Panc1 (cell line): ENCODE results near the gene RER1. TPM values are rescaled to one million over a fixed set of nuclear protein-coding genes. Genes with fewer than 3 reads are reported as not detected.

Experiments used
- ATAC-seq: fragments of 200-7000 bp; cut with Tn5 transposase; 2 replicates; pipeline ENCODE4 v1.9.1; 2020; ENCODE audit warnings: mild to moderate bottlenecking, moderate library complexity
- BruUV-seq: library from RNA; stranded (reverse); fragments of 400-500 nt; replicated peaks from 2 replicates; lab custom pipeline; 2021; lab: Mats Ljungman, UMichigan
- CTCF ChIA-PET: fragments of 300-600 bp; sonication (Branson Sonifier 250); formaldehyde crosslinking; loops from one replicate; lab custom pipeline; 2022; ENCODE audit warnings: antibody characterized with exemption; lab: Charles Lee
- POLR2A ChIA-PET: fragments of 300-600 bp; sonication (Branson Sonifier 250); formaldehyde crosslinking; loops from one replicate; lab custom pipeline; 2022; ENCODE audit warnings: antibody characterized with exemption; lab: Charles Lee
- DNase-seq: peaks from one replicate; pipeline ENCODE4 v3.0.0-alpha.2; 2010; ENCODE audit warnings: low read depth, low spot score
- H3K27ac ChIP-seq: 2 replicates; pipeline ENCODE4 v1.5.1; 2011; ENCODE audit warnings: mild to moderate bottlenecking, low read length, inconsistent platforms
- H3K27me3 ChIP-seq: fragments of 200-500 bp; sonication (Bioruptor generic); 2 replicates; pipeline ENCODE4 v1.6.0; 2014; ENCODE audit warnings: low read length, inconsistent platforms; ENCODE audit not compliant: control insufficient read depth, insufficient read depth
- H3K36me3 ChIP-seq: fragments of 200-500 bp; sonication (Bioruptor generic); 2 replicates; pipeline ENCODE4 v1.5.1; 2014; ENCODE audit warnings: inconsistent platforms, mild to moderate bottlenecking, low read length, moderate library complexity; ENCODE audit not compliant: control insufficient read depth, insufficient read depth
- H3K4me1 ChIP-seq: 2 replicates; pipeline ENCODE4 v1.5.1; 2011; ENCODE audit warnings: inconsistent platforms, mild to moderate bottlenecking, low read length, moderate library complexity; ENCODE audit not compliant: control insufficient read depth, insufficient read depth
- H3K4me3 ChIP-seq, 2 experiments: 2 replicates each; pipeline ENCODE4 v1.5.1; 2011 to 2012; ENCODE audit warnings: low read depth in 2 of 2, low read length in 2 of 2, mild to moderate bottlenecking in 2 of 2, inconsistent platforms in 1 of 2, moderate library complexity in 1 of 2
- H3K9me3 ChIP-seq: fragments of 200-500 bp; sonication (Bioruptor generic); 2 replicates; pipeline ENCODE4 v1.5.1; 2014; ENCODE audit warnings: low read depth, mild to moderate bottlenecking, inconsistent platforms, low read length, moderate library complexity; ENCODE audit not compliant: control insufficient read depth, insufficient read depth
- POLR2AphosphoS5 ChIP-seq: IDR thresholded peaks from 2 replicates; pipeline ENCODE4 v1.6.1; 2012; ENCODE audit warnings: mild to moderate bottlenecking, low read depth, low read length, moderate library complexity
- SIN3A ChIP-seq: IDR thresholded peaks from 2 replicates; pipeline ENCODE4 v1.6.1; 2012; ENCODE audit warnings: low read depth, mild to moderate bottlenecking, low read length, moderate library complexity, borderline replicate concordance; ENCODE audit not compliant: insufficient read depth
- TCF7L2 ChIP-seq: IDR thresholded peaks from 2 replicates; pipeline ENCODE4 v1.6.1; 2011; ENCODE audit warnings: mild to moderate bottlenecking, low read depth, low read length, inconsistent platforms
- in situ Hi-C: cut with HindIII; loops from 2 replicates; pipeline ENCODE4 v1.10.0; 2016; ENCODE audit warnings: low sequenced_read_pairs, low pct_unique_long_range_greater_than_20kb
- intact Hi-C: fragments of 100-400 bp; cut with micrococcal nuclease; formaldehyde crosslinking; loops from one replicate; pipeline ENCODE4 v1.10.0; 2022; ENCODE audit not compliant: unreplicated experiment
- total RNA-seq: library from RNA; stranded (reverse); gene quantifications from one replicate; pipeline ENCODE4 v1.2.1, GENCODE V29; 2021; ENCODE audit not compliant: unreplicated experiment
- TF ChIP-seq, protein P1 (sequence below): fragments of 450-650 bp; IDR thresholded peaks from 2 replicates; pipeline ENCODE4 v1.5.1; 2017; ENCODE audit warnings: mild to moderate bottlenecking
- TF ChIP-seq, protein P2 (sequence below), 2 experiments: IDR thresholded peaks; 2 replicates each; pipeline ENCODE4 v1.6.1; 2011 to 2012; ENCODE audit warnings: low read depth in 2 of 2, control low read depth in 1 of 2, low read length in 1 of 2, mild to moderate bottlenecking in 1 of 2, moderate library complexity in 1 of 2; ENCODE audit not compliant: insufficient read depth in 1 of 2

The RER1 gene
- total RNA-seq, 1 experiment from 2014 or later, result 235 TPM

DNA sequence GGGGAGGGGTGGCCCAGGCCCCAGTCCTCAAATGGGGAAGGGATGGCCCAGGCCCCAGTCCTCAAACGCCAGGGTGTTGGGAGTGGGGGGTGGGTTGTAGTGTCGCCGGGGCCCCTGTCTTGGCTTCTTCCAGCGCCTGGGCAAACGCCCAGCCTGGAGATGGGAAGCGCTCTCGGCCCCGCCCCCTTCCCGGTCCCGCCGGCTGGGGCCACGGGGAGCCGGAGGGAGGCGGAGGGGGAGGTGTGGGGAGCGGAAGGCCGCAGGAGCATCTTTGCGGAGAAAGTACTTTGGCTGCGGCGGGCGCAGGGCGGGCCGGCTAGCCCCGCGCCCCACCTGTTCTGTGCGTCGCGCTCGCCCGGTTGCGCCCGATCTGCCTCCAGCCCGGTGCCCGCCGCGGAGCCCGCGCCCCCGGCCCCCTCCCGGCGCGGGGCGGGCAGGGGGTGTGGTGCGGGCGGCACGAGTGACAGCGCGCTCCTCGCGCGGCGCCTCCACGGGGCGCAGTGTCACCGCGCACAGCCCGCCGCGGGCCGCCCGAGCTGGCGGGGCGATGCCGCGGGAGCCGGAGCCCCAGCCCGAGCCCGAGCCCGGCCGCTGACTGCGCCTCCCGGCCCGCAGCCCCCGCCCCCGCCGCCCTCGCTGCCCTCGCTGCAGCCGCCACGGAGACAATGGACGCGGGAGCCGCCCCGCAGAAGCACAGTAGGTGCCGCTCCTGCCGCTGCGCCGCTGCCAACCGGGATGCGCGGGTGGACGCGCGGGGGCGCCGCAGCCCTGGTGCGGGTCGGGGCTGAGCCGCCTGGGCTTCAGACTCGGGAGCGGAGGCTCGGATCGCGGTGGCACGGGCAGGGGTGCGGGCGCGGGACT lies 51.9 kb downstream of the RER1 start:
- no peaks in the 10 kb centered on the region for H3K36me3 ChIP-seq
- intact Hi-C loops, result no loop called here
- TF ChIP-seq, protein P1, sequence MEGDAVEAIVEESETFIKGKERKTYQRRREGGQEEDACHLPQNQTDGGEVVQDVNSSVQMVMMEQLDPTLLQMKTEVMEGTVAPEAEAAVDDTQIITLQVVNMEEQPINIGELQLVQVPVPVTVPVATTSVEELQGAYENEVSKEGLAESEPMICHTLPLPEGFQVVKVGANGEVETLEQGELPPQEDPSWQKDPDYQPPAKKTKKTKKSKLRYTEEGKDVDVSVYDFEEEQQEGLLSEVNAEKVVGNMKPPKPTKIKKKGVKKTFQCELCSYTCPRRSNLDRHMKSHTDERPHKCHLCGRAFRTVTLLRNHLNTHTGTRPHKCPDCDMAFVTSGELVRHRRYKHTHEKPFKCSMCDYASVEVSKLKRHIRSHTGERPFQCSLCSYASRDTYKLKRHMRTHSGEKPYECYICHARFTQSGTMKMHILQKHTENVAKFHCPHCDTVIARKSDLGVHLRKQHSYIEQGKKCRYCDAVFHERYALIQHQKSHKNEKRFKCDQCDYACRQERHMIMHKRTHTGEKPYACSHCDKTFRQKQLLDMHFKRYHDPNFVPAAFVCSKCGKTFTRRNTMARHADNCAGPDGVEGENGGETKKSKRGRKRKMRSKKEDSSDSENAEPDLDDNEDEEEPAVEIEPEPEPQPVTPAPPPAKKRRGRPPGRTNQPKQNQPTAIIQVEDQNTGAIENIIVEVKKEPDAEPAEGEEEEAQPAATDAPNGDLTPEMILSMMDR, result peak; percentile 88; the same call in 1 of the 2 replicates
- TF ChIP-seq POLR2AphosphoS5, result no peak
- TF ChIP-seq, protein P2, sequence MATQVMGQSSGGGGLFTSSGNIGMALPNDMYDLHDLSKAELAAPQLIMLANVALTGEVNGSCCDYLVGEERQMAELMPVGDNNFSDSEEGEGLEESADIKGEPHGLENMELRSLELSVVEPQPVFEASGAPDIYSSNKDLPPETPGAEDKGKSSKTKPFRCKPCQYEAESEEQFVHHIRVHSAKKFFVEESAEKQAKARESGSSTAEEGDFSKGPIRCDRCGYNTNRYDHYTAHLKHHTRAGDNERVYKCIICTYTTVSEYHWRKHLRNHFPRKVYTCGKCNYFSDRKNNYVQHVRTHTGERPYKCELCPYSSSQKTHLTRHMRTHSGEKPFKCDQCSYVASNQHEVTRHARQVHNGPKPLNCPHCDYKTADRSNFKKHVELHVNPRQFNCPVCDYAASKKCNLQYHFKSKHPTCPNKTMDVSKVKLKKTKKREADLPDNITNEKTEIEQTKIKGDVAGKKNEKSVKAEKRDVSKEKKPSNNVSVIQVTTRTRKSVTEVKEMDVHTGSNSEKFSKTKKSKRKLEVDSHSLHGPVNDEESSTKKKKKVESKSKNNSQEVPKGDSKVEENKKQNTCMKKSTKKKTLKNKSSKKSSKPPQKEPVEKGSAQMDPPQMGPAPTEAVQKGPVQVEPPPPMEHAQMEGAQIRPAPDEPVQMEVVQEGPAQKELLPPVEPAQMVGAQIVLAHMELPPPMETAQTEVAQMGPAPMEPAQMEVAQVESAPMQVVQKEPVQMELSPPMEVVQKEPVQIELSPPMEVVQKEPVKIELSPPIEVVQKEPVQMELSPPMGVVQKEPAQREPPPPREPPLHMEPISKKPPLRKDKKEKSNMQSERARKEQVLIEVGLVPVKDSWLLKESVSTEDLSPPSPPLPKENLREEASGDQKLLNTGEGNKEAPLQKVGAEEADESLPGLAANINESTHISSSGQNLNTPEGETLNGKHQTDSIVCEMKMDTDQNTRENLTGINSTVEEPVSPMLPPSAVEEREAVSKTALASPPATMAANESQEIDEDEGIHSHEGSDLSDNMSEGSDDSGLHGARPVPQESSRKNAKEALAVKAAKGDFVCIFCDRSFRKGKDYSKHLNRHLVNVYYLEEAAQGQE (IDR thresholded peaks at IDR 0.05; ENCODE audit: insufficient read depth in 1 of 2, low read depth in 2 of 2, low read length in 1 of 2), result 0 out of 4 replicates have a peak, but pooled peaks of 1 of the 2 experiments have one; percentile 48
- no peak for DNase-seq
- in situ Hi-C loops, result no loop called here
- H3K4me1 ChIP-seq, result peaks cover 59% of the 10 kb centered on the region
- peak overlapping the region; percentile 46 to 73 for H3K4me3 ChIP-seq
- H3K27ac ChIP-seq, result peak overlapping the region; percentile 96
- H3K9me3 ChIP-seq, result no peaks in the 10 kb centered on the region
- BruUV-seq, result no TSS peak
- ChIA-PET POLR2A (no interaction called here), CTCF (no interaction called here)
- no peaks in the 10 kb centered on the region for H3K27me3 ChIP-seq
- ATAC-seq, result peak; percentile 17

DNA sequence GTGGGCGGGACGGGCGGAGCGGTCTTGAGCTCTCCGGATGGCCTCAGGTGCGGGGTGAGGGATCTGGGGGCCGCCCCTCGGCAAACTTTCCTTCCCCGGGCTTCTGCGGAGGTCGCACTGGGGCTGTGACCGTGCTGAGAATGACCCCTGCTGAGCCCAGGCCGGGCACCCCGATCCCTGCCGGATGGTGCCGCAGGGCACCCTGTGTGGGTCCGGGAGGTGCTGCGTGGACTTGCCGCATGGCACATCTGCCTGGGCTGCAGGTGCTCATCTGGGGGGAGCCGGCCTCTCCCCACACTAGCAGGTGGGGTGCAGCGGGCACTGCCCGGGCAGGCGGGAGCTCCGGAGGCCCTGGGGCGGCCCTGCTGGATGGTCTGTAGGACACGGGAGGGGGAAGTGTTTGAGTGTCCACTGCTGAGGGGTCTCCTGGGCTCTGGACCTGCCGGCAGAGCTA lies 52.5 kb downstream of the RER1 start:
- ChIA-PET POLR2A (no interaction called here), CTCF (no interaction called here)
- H3K27ac ChIP-seq, result peak overlapping the region; percentile 96
- peak; percentile 2; the same call in 1 of the 2 replicates for ATAC-seq
- in situ Hi-C loops (no loop called here), intact Hi-C loops (no loop called here)
- TF ChIP-seq, protein P2 (IDR thresholded peaks at IDR 0.05; ENCODE audit: insufficient read depth in 1 of 2, low read depth in 2 of 2, low read length in 1 of 2), result no peak
- TF ChIP-seq POLR2AphosphoS5 (no peak), TCF7L2 (no peak), SIN3A (no peak)
- TF ChIP-seq, protein P1, result no peak; the same call in 1 of the 2 replicates
- H3K27me3 ChIP-seq, result no peaks in the 10 kb centered on the region
- H3K36me3 ChIP-seq, result no peaks in the 10 kb centered on the region
- no TSS peak for BruUV-seq
- peak overlapping the region; percentile 46 to 73 for H3K4me3 ChIP-seq
- no peak for DNase-seq
- H3K4me1 ChIP-seq, result peaks cover 65% of the 10 kb centered on the region
- no peaks in the 10 kb centered on the region for H3K9me3 ChIP-seq
